HTR-8/SVneo (cell line): ENCODE data around the gene WTIP.
A peak's percentile ranks its signal among the peaks of the same experiment; 100 is the strongest.

Experiments used
- DNase-seq: peaks from one replicate; pipeline ENCODE4 v3.0.0; 2011; ENCODE audit warnings: low spot score, mixed read lengths; ENCODE audit not compliant: insufficient read length
- FAIRE-seq: peaks from 2 replicates; lab custom pipeline; 2011; peaks lifted over from hg19 to GRCh38; lab: Jason Lieb, UNC

WTIP gene

GRCh38 chr19:34549833-34550232, 68.3 kb downstream of the WTIP start:
- FAIRE-seq (no peak), DNase-seq (no peak)

GRCh38 chr19:34555447-34555846, 73.9 kb downstream of the WTIP start:
- FAIRE-seq (no peak), DNase-seq (peak; percentile 11)

- FAIRE-seq: peak; percentile 42
Observed at GRCh38 chr19:34556488-34556887, 74.9 kb downstream of the WTIP start.

GRCh38 chr19:34559045-34559444, 77.5 kb downstream of the WTIP start:
- FAIRE-seq (no peak), DNase-seq (no peak)

More at GRCh38 chr19:34556488-34556887, 74.9 kb downstream of the WTIP start:
- no peak for DNase-seq

- DNase-seq (no peak), FAIRE-seq (no peak)
Observed at GRCh38 chr19:34560229-34560628, 78.7 kb downstream of the WTIP start.
